CD8-positive, alpha-beta memory T cell (primary cell): ENCODE data around the gene TFAM. TPM values are rescaled to one million over a fixed set of nuclear protein-coding genes. Genes with fewer than 3 reads are reported as not detected.

Experiments used
- CTCF ChIA-PET: fragments of 350-600 bp; sonication (Branson Sonifier 250); formaldehyde crosslinking; loops from one replicate; lab custom pipeline; 2021; ENCODE audit warnings: antibody characterized with exemption; lab: Charles Lee
- POLR2A ChIA-PET: fragments of 350-600 bp; sonication (Branson Sonifier 250); formaldehyde crosslinking; loops from one replicate; lab custom pipeline; 2021; ENCODE audit warnings: antibody characterized with exemption; lab: Charles Lee
- DNase-seq, 5 donors: peaks; one replicate each; pipeline versions ENCODE4 v3.0.0 to v3.0.0-alpha.2; 2020 to 2022; ENCODE audit warnings: mixed read lengths in 1 of 5
- H3K27ac ChIP-seq: one replicate; pipeline ENCODE4 v1.7.0; 2013; ENCODE audit warnings: low read depth, mild to moderate bottlenecking, low read length, moderate library complexity
- H3K27me3 ChIP-seq: 2 replicates; pipeline ENCODE4 v1.7.0; 2013; ENCODE audit warnings: low read length, mild to moderate bottlenecking; ENCODE audit not compliant: insufficient read depth, poor library complexity, severe bottlenecking
- H3K36me3 ChIP-seq: 2 replicates; pipeline ENCODE4 v1.7.0; 2013; ENCODE audit warnings: mild to moderate bottlenecking, low read length, moderate library complexity; ENCODE audit not compliant: insufficient read depth
- H3K4me1 ChIP-seq: 2 replicates; pipeline ENCODE4 v1.7.0; 2013; ENCODE audit warnings: mild to moderate bottlenecking, low read length, moderate library complexity; ENCODE audit not compliant: insufficient read depth
- H3K4me3 ChIP-seq: 2 replicates; pipeline ENCODE4 v1.7.0; 2013; ENCODE audit warnings: mild to moderate bottlenecking, low read length
- H3K9me3 ChIP-seq: 2 replicates; pipeline ENCODE4 v1.7.0; 2013; ENCODE audit warnings: mild to moderate bottlenecking, low read length
- H3K27ac Mint-ChIP-seq, 8 donors: one replicate each; pipeline ENCODE4 v1.8.0; 2020 to 2021; ENCODE audit warnings: mixed read lengths in 8 of 8, mild to moderate bottlenecking in 6 of 8, inconsistent platforms in 3 of 8, moderate library complexity in 3 of 8
- H3K27me3 Mint-ChIP-seq, 2 donors: one replicate each; pipeline ENCODE4 v1.8.0; 2020 to 2021; ENCODE audit warnings: mixed read lengths in 2 of 2, mild to moderate bottlenecking in 1 of 2, moderate library complexity in 1 of 2
- H3K36me3 Mint-ChIP-seq, 3 donors: one replicate each; pipeline ENCODE4 v1.8.0; 2020 to 2021; ENCODE audit warnings: mixed read lengths in 3 of 3, inconsistent platforms in 1 of 3, mild to moderate bottlenecking in 1 of 3
- H3K4me1 Mint-ChIP-seq, 3 donors: one replicate each; pipeline ENCODE4 v1.8.0; 2020 to 2021; ENCODE audit warnings: mixed read lengths in 3 of 3, inconsistent platforms in 1 of 3, mild to moderate bottlenecking in 1 of 3
- H3K4me3 Mint-ChIP-seq, 7 donors: one replicate each; pipeline ENCODE4 v1.8.0; 2020 to 2021; ENCODE audit warnings: mixed read lengths in 7 of 7, mild to moderate bottlenecking in 6 of 7, moderate library complexity in 4 of 7, inconsistent platforms in 2 of 7
- H3K9me3 Mint-ChIP-seq, 5 donors: one replicate each; pipeline ENCODE4 v1.8.0; 2020 to 2022; ENCODE audit warnings: mixed read lengths in 5 of 5, mild to moderate bottlenecking in 3 of 5, moderate library complexity in 2 of 5, inconsistent platforms in 1 of 5
- polyA plus RNA-seq: library from polyadenylated mRNA; unstranded; fragments of 300-500 nt; fragmentation: Illumina TruSeq; gene quantifications from one replicate; pipeline ENCODE4 v1.2.3, GENCODE V29; 2021
- total RNA-seq, 2 experiments: library from RNA; stranded (reverse); gene quantifications; one replicate each; pipeline ENCODE4 v1.2.3, GENCODE V29; 2021

TFAM gene
- total and polyA plus RNA-seq, 3 experiments from 2014 or later = 50.6 to 136 (median 124) TPM

- H3K27me3 ChIP-seq = no peaks in the 10 kb centered on the region
- ChIA-PET CTCF (no interaction called here), POLR2A (no interaction called here)
- DNase-seq = no peak
- H3K36me3 ChIP-seq = no peaks in the 10 kb centered on the region
- Mint-ChIP-seq H3K4me1 (peaks cover 11 to 18% (median 14%) of the 10 kb centered on the region in 3 donors), H3K27me3 (peaks cover 2% of the 10 kb centered on the region in 2 donors), H3K36me3 (no peaks in the 10 kb centered on the region), H3K27ac (no peak overlapping the region), H3K4me3 (no peak overlapping the region), H3K9me3 (peaks cover 0 to 13% (median 6%) of the 10 kb centered on the region in 5 donors)
- H3K9me3 ChIP-seq = no peaks in the 10 kb centered on the region
- no peak overlapping the region for H3K27ac ChIP-seq
- peaks cover 5% of the 10 kb centered on the region for H3K4me1 ChIP-seq
- no peak overlapping the region for H3K4me3 ChIP-seq
Measured at GRCh38 chr10:58438340-58438871, 53.2 kb downstream of the TFAM start.

GRCh38 chr10:58438986-58439385, 53.8 kb downstream of the TFAM start:
- Histone ChIP-seq H3K27me3 (no peaks in the 10 kb centered on the region), H3K36me3 (no peaks in the 10 kb centered on the region), H3K9me3 (no peaks in the 10 kb centered on the region), H3K27ac (no peak overlapping the region), H3K4me3 (no peak overlapping the region), H3K4me1 (peaks cover 5% of the 10 kb centered on the region)
- CTCF ChIA-PET = no interaction called here
- Mint-ChIP-seq H3K9me3 (peaks cover 0 to 13% (median 6%) of the 10 kb centered on the region in 5 donors), H3K36me3 (no peaks in the 10 kb centered on the region), H3K4me3 (no peak overlapping the region), H3K27ac (no peak overlapping the region), H3K27me3 (peaks cover 0 to 2% of the 10 kb centered on the region in 2 donors), H3K4me1 (peaks cover 11 to 18% (median 14%) of the 10 kb centered on the region in 3 donors)
- POLR2A ChIA-PET = no interaction called here
- DNase-seq = no peak

- H3K27me3 Mint-ChIP-seq = peaks cover 0 to 3% of the 10 kb centered on the region in 2 donors
- H3K4me1 ChIP-seq = peaks cover 5% of the 10 kb centered on the region
- no peak for DNase-seq
- peak overlapping the region in 1 of 8 donors; percentile 36 for H3K27ac Mint-ChIP-seq
- H3K27me3 ChIP-seq = no peaks in the 10 kb centered on the region
- CTCF ChIA-PET = no interaction called here
- H3K4me3 Mint-ChIP-seq = no peak overlapping the region
- H3K4me1 Mint-ChIP-seq = peaks cover 11 to 18% (median 14%) of the 10 kb centered on the region in 3 donors
- POLR2A ChIA-PET = no interaction called here
- no peaks in the 10 kb centered on the region for H3K9me3 ChIP-seq
- no peaks in the 10 kb centered on the region for H3K36me3 ChIP-seq
- no peak overlapping the region for H3K4me3 ChIP-seq
- no peaks in the 10 kb centered on the region for H3K36me3 Mint-ChIP-seq
- H3K27ac ChIP-seq = no peak overlapping the region
- H3K9me3 Mint-ChIP-seq = peaks cover 0 to 13% (median 6%) of the 10 kb centered on the region in 5 donors
Measured at GRCh38 chr10:58439632-58440364, 54.6 kb downstream of the TFAM start.

GRCh38 chr10:58440484-58440883, 55.3 kb downstream of the TFAM start:
- DNase-seq = no peak
- Mint-ChIP-seq H3K9me3 (peaks cover 0 to 13% (median 6%) of the 10 kb centered on the region in 5 donors), H3K36me3 (no peaks in the 10 kb centered on the region), H3K4me3 (no peak overlapping the region), H3K27me3 (peaks cover 0 to 5% of the 10 kb centered on the region in 2 donors), H3K4me1 (peaks cover 7 to 13% (median 10%) of the 10 kb centered on the region in 3 donors), H3K27ac (no peak overlapping the region)
- Histone ChIP-seq H3K27me3 (no peaks in the 10 kb centered on the region), H3K4me1 (peaks cover 5% of the 10 kb centered on the region), H3K36me3 (no peaks in the 10 kb centered on the region), H3K27ac (no peak overlapping the region), H3K9me3 (no peaks in the 10 kb centered on the region), H3K4me3 (no peak overlapping the region)
- ChIA-PET CTCF (no interaction called here), POLR2A (no interaction called here)

DNA sequence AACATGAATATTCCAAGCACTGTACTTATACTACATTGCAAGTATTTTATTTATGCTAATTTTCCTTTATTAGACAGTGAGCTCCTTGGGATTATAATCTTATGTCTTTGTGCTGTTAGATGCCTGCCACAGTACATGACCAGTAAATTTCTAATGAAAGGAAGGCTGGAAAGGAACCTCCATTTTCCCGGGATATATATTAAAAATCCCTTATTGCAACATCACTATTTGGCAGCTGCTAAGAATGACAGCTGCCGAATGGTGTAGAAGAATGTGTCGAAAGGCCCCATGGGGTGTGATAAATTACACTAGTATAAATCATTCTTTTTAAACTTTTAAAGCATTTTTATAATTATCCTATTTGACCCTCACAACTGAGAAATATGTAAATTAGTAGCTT, 59.1 kb downstream of the TFAM start:
- H3K9me3 ChIP-seq = no peaks in the 10 kb centered on the region
- H3K4me1 ChIP-seq = no peaks in the 10 kb centered on the region
- Mint-ChIP-seq H3K9me3 (peaks cover 0 to 13% (median 6%) of the 10 kb centered on the region in 5 donors), H3K27me3 (peaks cover 5 to 13% of the 10 kb centered on the region in 2 donors), H3K27ac (no peak overlapping the region), H3K4me3 (no peak overlapping the region), H3K36me3 (no peaks in the 10 kb centered on the region), H3K4me1 (no peaks in the 10 kb centered on the region)
- H3K27ac ChIP-seq = no peak overlapping the region
- ChIA-PET CTCF (no interaction called here), POLR2A (no interaction called here)
- H3K36me3 ChIP-seq = no peaks in the 10 kb centered on the region
- DNase-seq = no peak
- no peak overlapping the region for H3K4me3 ChIP-seq
- no peaks in the 10 kb centered on the region for H3K27me3 ChIP-seq

GRCh38 chr10:58444876-58445275, 59.7 kb downstream of the TFAM start:
- H3K36me3 ChIP-seq = no peaks in the 10 kb centered on the region

GRCh38 chr10:58448121-58448935, 63.1 kb downstream of the TFAM start:
- H3K27ac ChIP-seq = no peak overlapping the region
- H3K27me3 ChIP-seq = no peaks in the 10 kb centered on the region
- H3K4me3 ChIP-seq = no peak overlapping the region
- Mint-ChIP-seq H3K27me3 (peaks cover 5 to 26% of the 10 kb centered on the region in 2 donors), H3K36me3 (no peaks in the 10 kb centered on the region), H3K27ac (no peak overlapping the region), H3K4me3 (no peak overlapping the region), H3K4me1 (no peaks in the 10 kb centered on the region), H3K9me3 (no peaks in the 10 kb centered on the region)
- no peaks in the 10 kb centered on the region for H3K36me3 ChIP-seq
- DNase-seq = no peak
- ChIA-PET POLR2A (no interaction called here), CTCF (no interaction called here)
- no peaks in the 10 kb centered on the region for H3K9me3 ChIP-seq
- H3K4me1 ChIP-seq = no peaks in the 10 kb centered on the region

More at GRCh38 chr10:58444876-58445275, 59.7 kb downstream of the TFAM start:
- POLR2A ChIA-PET = no interaction called here
- no peak overlapping the region for H3K27ac Mint-ChIP-seq
- H3K4me3 Mint-ChIP-seq = no peak overlapping the region
- H3K27me3 Mint-ChIP-seq = peaks cover 4 to 13% of the 10 kb centered on the region in 2 donors
- Histone ChIP-seq H3K27ac (no peak overlapping the region), H3K9me3 (no peaks in the 10 kb centered on the region), H3K27me3 (no peaks in the 10 kb centered on the region), H3K4me3 (no peak overlapping the region), H3K4me1 (no peaks in the 10 kb centered on the region)
- H3K9me3 Mint-ChIP-seq = peaks cover 0 to 13% (median 6%) of the 10 kb centered on the region in 5 donors
- no peak for DNase-seq
- no peaks in the 10 kb centered on the region for H3K36me3 Mint-ChIP-seq
- CTCF ChIA-PET = no interaction called here
- no peaks in the 10 kb centered on the region for H3K4me1 Mint-ChIP-seq
